Myocyte (in vitro differentiated cells): ENCODE results near the gene LPAR3. TPM values are rescaled to one million over a fixed set of nuclear protein-coding genes. Genes with fewer than 3 reads are reported as not detected.
A peak's percentile ranks its signal among the peaks of the same experiment; 100 is the strongest.

Experiments used
- DNase-seq: peaks from one replicate; pipeline ENCODE4 v3.0.0-alpha.2; 2012; ENCODE audit warnings: low read depth
- total RNA-seq: library from RNA; depleted of rRNA; stranded (reverse); fragments of >200 nt; gene quantifications from 2 replicates; pipeline ENCODE4 v1.2.3, GENCODE V29; 2014

Gene LPAR3
- total RNA-seq, 1 donor from 2014 or later: not detected

DNA sequence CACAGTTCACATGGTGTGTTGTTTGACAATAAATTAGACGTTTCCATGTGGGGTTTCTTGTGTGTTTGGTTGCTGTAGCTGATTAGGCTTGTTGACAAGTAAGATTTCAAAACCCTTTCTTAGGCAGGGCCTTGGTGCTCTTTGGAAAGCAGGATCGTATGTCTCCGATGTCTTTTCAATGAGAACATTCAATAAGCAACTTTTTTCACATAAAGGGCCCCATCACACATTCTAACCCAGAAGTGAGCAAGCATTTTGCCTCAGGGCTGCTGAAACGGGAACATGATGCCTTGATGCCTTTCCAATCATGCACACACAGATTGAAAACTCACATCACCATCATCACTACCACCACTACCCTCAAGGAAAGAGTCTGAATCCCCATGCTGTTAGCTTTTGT lies 33.1 kb downstream of the LPAR3 start:
- DNase-seq: no peak

GRCh38 chr1:84857906-84858305 lies 35.1 kb downstream of the LPAR3 start:
- no peak for DNase-seq

DNA sequence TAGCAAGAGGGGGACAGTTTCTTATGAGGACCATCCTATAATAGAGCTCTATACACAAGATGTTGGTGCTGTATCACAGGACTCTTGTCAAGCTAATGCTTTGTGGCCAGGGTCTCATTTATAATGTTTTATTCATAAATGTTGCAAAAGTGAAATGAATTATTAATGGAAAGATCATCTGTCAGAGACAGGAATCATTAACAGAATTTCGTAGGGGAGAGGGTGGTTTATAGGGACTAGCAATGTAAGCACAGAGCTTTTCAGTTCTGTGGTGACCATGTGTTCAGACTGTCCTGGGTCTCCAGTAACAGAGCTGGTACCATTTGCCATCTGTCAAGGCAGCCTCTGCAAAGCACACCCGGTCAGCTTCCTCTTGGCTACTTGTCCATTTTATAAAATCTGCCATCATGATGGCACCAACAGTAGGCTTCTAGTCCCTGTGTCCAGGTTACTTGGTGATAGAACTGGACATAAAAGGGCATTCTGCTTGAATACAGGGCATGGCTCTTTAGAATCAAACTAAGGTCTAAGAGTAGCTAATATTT lies 36.2 kb downstream of the LPAR3 start:
- DNase-seq: no peak

GRCh38 chr1:84855691-84856630 lies 37.0 kb downstream of the LPAR3 start:
- DNase-seq: no peak

GRCh38 chr1:84855168-84855567 lies 37.8 kb downstream of the LPAR3 start:
- DNase-seq: peak; percentile 16

- DNase-seq: peak; percentile 64
Observed at GRCh38 chr1:84853741-84854721, 39.0 kb downstream of the LPAR3 start.

DNA sequence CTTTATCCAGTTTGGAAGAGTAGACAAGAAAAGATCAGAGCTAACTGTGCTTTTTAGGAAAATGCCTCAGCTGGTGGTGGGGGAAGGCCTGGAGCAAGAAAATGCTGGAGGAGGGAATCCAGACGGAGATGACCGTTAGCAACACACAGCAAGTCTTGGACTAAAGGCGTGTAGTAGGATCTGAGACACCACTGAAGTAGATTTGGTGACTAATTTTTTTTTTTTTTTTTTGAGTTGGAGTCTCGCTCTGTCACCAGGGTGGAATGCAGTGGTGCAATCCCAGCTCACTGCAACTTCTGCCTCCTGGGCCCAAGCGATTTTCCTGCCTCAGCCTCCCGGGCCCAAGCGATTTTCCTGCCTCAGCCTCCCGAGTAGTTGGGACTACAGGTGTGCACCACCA lies 41.2 kb downstream of the LPAR3 start:
- DNase-seq: peak; percentile 36

DNA sequence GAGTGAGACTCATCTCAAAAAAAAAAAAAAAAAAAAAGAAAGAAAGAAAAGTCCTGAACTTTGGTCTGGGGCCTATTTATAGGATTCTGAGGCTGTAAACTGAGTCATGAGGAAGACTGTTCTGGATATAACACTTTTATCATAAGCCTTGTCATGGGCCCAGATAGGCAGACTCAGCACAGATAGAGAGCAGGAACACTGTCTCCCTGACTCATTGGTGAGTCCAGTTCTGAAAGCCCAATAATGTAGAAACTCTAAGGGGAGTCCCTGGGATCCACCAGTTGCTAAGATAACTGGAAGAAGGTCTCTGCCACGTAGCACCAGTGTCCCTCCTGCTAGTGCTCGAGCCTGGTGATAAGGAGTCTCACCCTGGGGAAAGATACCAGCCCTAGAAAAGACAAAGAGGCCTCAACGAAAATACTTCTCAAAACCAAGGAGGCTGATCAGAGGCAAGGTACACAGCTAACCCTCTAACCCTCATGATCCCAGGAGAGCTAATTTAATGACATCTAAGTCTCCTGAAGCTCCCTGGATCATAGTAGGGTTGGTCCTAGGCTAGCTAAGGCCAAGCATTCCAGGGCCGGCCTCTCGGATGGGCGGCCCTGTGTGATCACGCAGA lies 43.5 kb downstream of the LPAR3 start:
- no peak for DNase-seq

DNA sequence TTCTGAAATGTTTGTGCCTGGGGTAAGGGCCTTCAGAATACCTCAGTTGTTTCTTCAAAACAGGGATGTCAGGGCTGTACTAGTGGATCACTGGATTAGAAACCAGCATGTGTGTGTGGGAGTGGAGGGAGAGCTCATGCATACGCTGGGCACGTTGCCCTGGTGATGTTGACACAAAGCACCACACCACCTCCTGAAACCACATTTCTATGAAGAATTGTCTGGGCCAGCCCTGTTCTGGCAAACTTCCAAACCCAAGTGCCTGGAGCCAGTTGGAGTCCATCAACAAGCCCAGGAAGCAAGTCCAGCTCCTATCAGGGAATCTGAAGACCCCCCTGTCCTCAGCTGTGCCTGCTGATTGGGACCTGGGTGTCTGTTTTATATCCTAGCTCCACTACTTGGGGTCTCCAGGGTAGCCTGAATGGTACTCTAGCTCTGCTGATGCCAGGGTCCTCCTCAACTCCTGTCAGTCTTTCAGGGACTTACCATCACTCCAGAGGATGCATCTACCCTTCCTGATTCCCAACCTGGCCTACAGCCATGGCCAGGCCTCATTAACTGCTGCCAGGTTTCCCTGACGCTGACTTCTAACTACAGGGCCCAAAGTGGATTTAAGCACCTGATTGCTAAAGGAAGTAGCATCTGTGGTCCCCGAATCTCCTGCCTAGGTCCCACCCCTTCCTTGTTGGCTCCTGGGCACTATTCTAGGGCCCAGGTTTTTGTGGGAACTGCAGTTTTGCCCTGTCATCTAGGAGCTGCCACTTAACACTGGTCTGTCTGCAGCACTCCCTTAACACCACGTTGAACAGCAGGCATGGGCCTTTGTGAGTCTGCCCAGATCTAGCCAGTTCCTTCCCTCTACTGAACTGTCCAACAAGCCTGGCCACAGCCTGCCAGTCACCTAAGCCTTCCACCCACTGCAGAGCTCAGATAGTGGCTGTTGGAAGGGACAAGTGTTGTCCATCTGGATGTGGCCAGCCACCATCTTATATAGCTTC lies 45.5 kb downstream of the LPAR3 start:
- DNase-seq: peak; percentile 94

- DNase-seq: no peak
Observed at GRCh38 chr1:84846387-84846786, 46.6 kb downstream of the LPAR3 start.

GRCh38 chr1:84845357-84845756 lies 47.6 kb downstream of the LPAR3 start:
- DNase-seq: no peak

GRCh38 chr1:84844094-84844493 lies 48.9 kb downstream of the LPAR3 start:
- no peak for DNase-seq

- no peak for DNase-seq
Observed at GRCh38 chr1:84842748-84843231, 50.2 kb downstream of the LPAR3 start.

DNA sequence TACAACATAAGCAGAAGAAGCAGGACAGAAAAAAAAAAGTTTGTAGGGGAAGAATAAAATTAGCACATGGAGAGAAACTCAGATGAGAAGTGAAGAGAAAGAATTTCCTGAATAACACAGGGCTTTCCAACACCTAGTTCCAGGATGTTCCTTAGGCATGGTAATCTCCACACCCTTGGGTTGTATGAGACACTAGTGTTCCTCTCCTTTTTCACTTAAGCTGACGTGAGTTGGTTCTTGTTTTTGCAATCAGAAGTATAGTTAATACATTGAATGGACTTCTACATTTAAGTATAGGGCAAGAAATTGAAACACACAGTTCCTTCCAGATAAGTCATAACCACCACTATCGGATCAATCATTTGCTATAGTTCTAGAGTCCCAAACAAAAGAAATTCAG lies 51.0 kb downstream of the LPAR3 start:
- DNase-seq: no peak

- no peak for DNase-seq
Observed at GRCh38 chr1:84840346-84840745, 52.7 kb downstream of the LPAR3 start.

GRCh38 chr1:84839544-84839943 lies 53.5 kb downstream of the LPAR3 start:
- no peak for DNase-seq

- no peak for DNase-seq
Observed at GRCh38 chr1:84836145-84836544, 56.9 kb downstream of the LPAR3 start.

- DNase-seq: no peak
Observed at GRCh38 chr1:84835169-84835568, 57.8 kb downstream of the LPAR3 start.

- DNase-seq: no peak
Observed at GRCh38 chr1:84834419-84835064, 58.5 kb downstream of the LPAR3 start.
